ENCODE data around the gene APP. TPM values are rescaled to one million over a fixed set of nuclear protein-coding genes. Genes with fewer than 3 reads are reported as not detected.

The APP gene
- total RNA-seq, 1 experiment from 2014 or later = 266 TPM

GRCh38 chr21:26138615-26139257 lies 31.8 kb downstream of the APP start:
- ATAC-seq = no peak
- peak overlapping the region; percentile 89 for H3K27ac ChIP-seq (ENCODE audit: low read length)

GRCh38 chr21:26137379-26138060 lies 33.0 kb downstream of the APP start:
- no peaks in the 10 kb centered on the region for H3K9me3 ChIP-seq (ENCODE audit: low read length)
- no peak overlapping the region for H3K4me2 ChIP-seq (ENCODE audit: low read length)
- H3K27me3 ChIP-seq (ENCODE audit: low read length) = no peaks in the 10 kb centered on the region
- peaks cover 3% of the 10 kb centered on the region; the same call in 1 of the 2 replicates for H3K36me3 ChIP-seq (ENCODE audit: low read depth, low read length)
- BruUV-seq (replicated peaks) = no TSS peak
- no peaks in the 10 kb centered on the region for H3F3A ChIP-seq (ENCODE audit: low read length, unreplicated experiment)
- peak overlapping the region; percentile 89 for H3K27ac ChIP-seq (ENCODE audit: low read length)
- peaks cover 45% of the 10 kb centered on the region for H3K4me1 ChIP-seq (ENCODE audit: insufficient read depth, low read length)
- H3K79me2 ChIP-seq (ENCODE audit: low read length) = peaks cover 92% of the 10 kb centered on the region
- ChIA-PET POLR2A (ENCODE audit: unreplicated experiment) (no interaction called here), CTCF (no interaction called here)
- DNase-seq = peak; percentile 43
- H4K20me1 ChIP-seq (ENCODE audit: low read length) = 0 out of 2 replicates have a peak, but pooled peaks cover 8% of the 10 kb centered on the region
- ATAC-seq = no peak
- no peaks in the 10 kb centered on the region for H3K9me2 ChIP-seq (replicated peaks; ENCODE audit: low read length)
- no peak overlapping the region for H3K9ac ChIP-seq (ENCODE audit: low read length)
- H3K4me3 ChIP-seq (ENCODE audit: low read length) = no peak overlapping the region
- intact Hi-C loops (cut with micrococcal nuclease) = no loop called here
- TF ChIP-seq CTCF (conservative IDR thresholded peaks at IDR 0.05; ENCODE audit: low read depth, low read length) (no peak), EZH2phosphoT487 (IDR thresholded peaks at IDR 0.05; ENCODE audit: borderline replicate concordance, low read length) (no peak), EZH2 (IDR thresholded peaks at IDR 0.05; ENCODE audit: low read length, unreplicated experiment) (no peak)
- no peak overlapping the region for H2AFZ ChIP-seq (ENCODE audit: low read length)

More at GRCh38 chr21:26138615-26139257, 31.8 kb downstream of the APP start:
- Histone ChIP-seq H3K9me3 (ENCODE audit: low read length) (no peaks in the 10 kb centered on the region), H3K36me3 (ENCODE audit: low read depth, low read length) (peaks cover 3% of the 10 kb centered on the region; the same call in 1 of the 2 replicates), H3K4me2 (ENCODE audit: low read length) (0 out of 2 replicates have a peak overlapping the region, but pooled peaks have one; percentile 52), H3K9ac (ENCODE audit: low read length) (peak overlapping the region; percentile 49; the same call in 1 of the 2 replicates), H4K20me1 (ENCODE audit: low read length) (0 out of 2 replicates have a peak, but pooled peaks cover 8% of the 10 kb centered on the region), H3K4me3 (ENCODE audit: low read length) (no peak overlapping the region), H3K9me2 (replicated peaks; ENCODE audit: low read length) (no peaks in the 10 kb centered on the region), H3K27me3 (ENCODE audit: low read length) (no peaks in the 10 kb centered on the region), H3F3A (ENCODE audit: low read length, unreplicated experiment) (no peaks in the 10 kb centered on the region), H3K79me2 (ENCODE audit: low read length) (peaks cover 92% of the 10 kb centered on the region), H3K4me1 (ENCODE audit: insufficient read depth, low read length) (peaks cover 45% of the 10 kb centered on the region), H2AFZ (ENCODE audit: low read length) (no peak overlapping the region)
- POLR2A ChIA-PET (ENCODE audit: unreplicated experiment) = no interaction called here
- no peak for TF ChIP-seq CTCF (conservative IDR thresholded peaks at IDR 0.05; ENCODE audit: low read depth, low read length)
- intact Hi-C loops (cut with micrococcal nuclease) = no loop called here
- peak; percentile 51 for DNase-seq
- BruUV-seq (replicated peaks) = no TSS peak
- CTCF ChIA-PET = no interaction called here

- Histone ChIP-seq H3K4me2 (ENCODE audit: low read length) (no peak overlapping the region), H3K4me3 (ENCODE audit: low read length) (no peak overlapping the region), H2AFZ (ENCODE audit: low read length) (no peak overlapping the region), H3K27me3 (ENCODE audit: low read length) (no peaks in the 10 kb centered on the region), H3K36me3 (ENCODE audit: low read depth, low read length) (peaks cover 3% of the 10 kb centered on the region; the same call in 1 of the 2 replicates), H3K79me2 (ENCODE audit: low read length) (peaks cover 92% of the 10 kb centered on the region), H3F3A (ENCODE audit: low read length, unreplicated experiment) (no peaks in the 10 kb centered on the region), H4K20me1 (ENCODE audit: low read length) (0 out of 2 replicates have a peak, but pooled peaks cover 8% of the 10 kb centered on the region), H3K9me2 (replicated peaks; ENCODE audit: low read length) (no peaks in the 10 kb centered on the region), H3K9me3 (ENCODE audit: low read length) (no peaks in the 10 kb centered on the region), H3K4me1 (ENCODE audit: insufficient read depth, low read length) (peaks cover 43% of the 10 kb centered on the region), H3K27ac (ENCODE audit: low read length) (no peak overlapping the region), H3K9ac (ENCODE audit: low read length) (no peak overlapping the region)
- intact Hi-C loops (cut with micrococcal nuclease) = no loop called here
- ChIA-PET POLR2A (ENCODE audit: unreplicated experiment) (no interaction called here), CTCF (no interaction called here)
- TF ChIP-seq EZH2 (IDR thresholded peaks at IDR 0.05; ENCODE audit: low read length, unreplicated experiment) (no peak), CTCF (conservative IDR thresholded peaks at IDR 0.05; ENCODE audit: low read depth, low read length) (no peak), EZH2phosphoT487 (IDR thresholded peaks at IDR 0.05; ENCODE audit: borderline replicate concordance, low read length) (no peak)
- DNase-seq = no peak
- BruUV-seq (replicated peaks) = no TSS peak
- ATAC-seq = no peak
These were observed 33.9 kb downstream of the APP start for GRCh38 chr21:26136671-26137070.

Measured in PC-3 (cell line).